A549 (cell line): Measurements from ENCODE around the gene KRT8. TPM values are rescaled to one million over a fixed set of nuclear protein-coding genes. Genes with fewer than 3 reads are reported as not detected.

Experiments used
- ATAC-seq, 2 experiments: fragments of 200-7000 bp in 1 of 2; fragments of >200 bp in 1 of 2; cut with Nextera tagmentation in 1 of 2; cut with Tn5 transposase in 1 of 2; 3 replicates each; pipeline versions ENCODE4 v1.8.0 to v1.9.1; 2018 to 2020; ENCODE audit warnings: mild to moderate bottlenecking in 1 of 2, moderate library complexity in 1 of 2
- CTCF ChIA-PET: fragments of 300-600 bp; sonication (Branson Sonifier 250); formaldehyde crosslinking; extraction: SDS; loops from one replicate; lab custom pipeline; 2021; ENCODE audit warnings: antibody characterized with exemption, inconsistent platforms; lab: Yijun Ruan, JAX
- POLR2A ChIA-PET: fragments of 350-600 bp; formaldehyde crosslinking; extraction: SDS; loops from one replicate; lab custom pipeline; 2021; ENCODE audit warnings: antibody characterized with exemption, inconsistent platforms; lab: Yijun Ruan, JAX
- DNase-seq, 2 experiments: peaks; one replicate each; pipeline versions ENCODE4 v3.0.0 to v3.0.0-alpha.2; 2011 to 2016; ENCODE audit warnings: low read depth in 1 of 2, low spot score in 1 of 2
- FAIRE-seq: peaks from 2 replicates; lab custom pipeline; 2011; peaks lifted over from hg19 to GRCh38; lab: Jason Lieb, UNC
- H3K27ac ChIP-seq, 2 experiments: fragments of >200 bp; sonication (Bioruptor Twin); formaldehyde crosslinking; 3 replicates each; pipeline ENCODE4 v1.5.1; 2016 to 2017
- H3K4me1 ChIP-seq: fragments of >200 bp; sonication (Bioruptor Twin); formaldehyde crosslinking; 3 replicates; pipeline ENCODE4 v1.6.1; 2016
- H3K4me2 ChIP-seq: fragments of >200 bp; sonication (Bioruptor Twin); formaldehyde crosslinking; 3 replicates; pipeline ENCODE4 v1.6.1; 2016
- H3K4me3 ChIP-seq: fragments of >200 bp; sonication (Bioruptor Twin); formaldehyde crosslinking; 3 replicates; pipeline ENCODE4 v1.5.1; 2016
- H3K9me3 ChIP-seq: fragments of >200 bp; sonication (Bioruptor Twin); formaldehyde crosslinking; 3 replicates; pipeline ENCODE4 v1.6.1; 2016
- BCL3 ChIP-seq: fragments of >200 bp; sonication (Bioruptor Twin); formaldehyde crosslinking; IDR thresholded peaks from 3 replicates; pipeline ENCODE4 v1.6.1; 2016
- CEBPB ChIP-seq, 2 experiments: fragments of >200 bp in 1 of 2; sonication (Bioruptor Twin) in 1 of 2; formaldehyde crosslinking in 1 of 2; IDR thresholded peaks; 2 replicates each; pipeline ENCODE4 v1.6.1; 2012 to 2016
- EHF ChIP-seq: fragments of 250-450 bp; sonication (Bioruptor Pico); IDR thresholded peaks from 2 replicates; pipeline ENCODE4 v1.5.0; 2020; ENCODE audit warnings: mild to moderate bottlenecking
- HEYL ChIP-seq: fragments of 250-450 bp; sonication (Bioruptor Pico); IDR thresholded peaks from 2 replicates; pipeline ENCODE4 v1.8.0; 2021; ENCODE audit warnings: mild to moderate bottlenecking, moderate library complexity
- HOXB13 ChIP-seq: fragments of 250-450 bp; sonication (Bioruptor Pico); IDR thresholded peaks from 2 replicates; pipeline ENCODE4 v1.5.0; 2020; ENCODE audit warnings: low read depth, mild to moderate bottlenecking, moderate library complexity
- JUN ChIP-seq, 2 experiments: fragments of >200 bp; sonication (Bioruptor Twin); formaldehyde crosslinking; IDR thresholded peaks; 2 replicates in 1 of 2; 3 replicates in 1 of 2; pipeline ENCODE4 v1.6.1; 2016 to 2017
- NR3C1 ChIP-seq: fragments of >200 bp; sonication (Bioruptor Twin); formaldehyde crosslinking; IDR thresholded peaks from 3 replicates; pipeline ENCODE4 v1.6.1; 2017
- PHF8 ChIP-seq: fragments of 200-600 bp; sonication (generic); IDR thresholded peaks from 2 replicates; pipeline ENCODE4 v1.6.1; 2016; ENCODE audit warnings: low read depth, mild to moderate bottlenecking, antibody characterized with exemption, moderate library complexity, borderline replicate concordance
- RAD21 ChIP-seq, 2 experiments: fragments of >200 bp in 1 of 2; sonication (Bioruptor Twin) in 1 of 2; formaldehyde crosslinking in 1 of 2; IDR thresholded peaks in 1 of 2; conservative IDR thresholded peaks in 1 of 2; 2 replicates in 1 of 2; 3 replicates in 1 of 2; pipeline ENCODE4 v1.6.1; 2012 to 2018; ENCODE audit warnings: inconsistent platforms in 1 of 2
- RARB ChIP-seq: fragments of 250-450 bp; sonication (Bioruptor Pico); IDR thresholded peaks from 2 replicates; pipeline ENCODE4 v1.8.0; 2021; ENCODE audit warnings: mild to moderate bottlenecking, moderate library complexity
- TFCP2L1 ChIP-seq: fragments of 250-450 bp; sonication (Bioruptor Pico); IDR thresholded peaks from 2 replicates; pipeline ENCODE4 v1.5.0; 2021; ENCODE audit warnings: mild to moderate bottlenecking
- ZFP36 ChIP-seq: fragments of 450-650 bp; IDR thresholded peaks from 2 replicates; pipeline ENCODE4 v1.6.1; 2014; ENCODE audit warnings: borderline replicate concordance; ENCODE audit not compliant: partially characterized antibody
- ZNF302 ChIP-seq: fragments of 250-450 bp; sonication (Bioruptor Pico); IDR thresholded peaks from 2 replicates; pipeline ENCODE4 v1.9.0; 2021; ENCODE audit warnings: inconsistent platforms, mild to moderate bottlenecking, moderate library complexity
- WGBS: methylation state at CpG from one replicate; pipeline ENCODE4 v1.1.6; 2017; ENCODE audit errors: missing lambda C conversion rate; 5-methylcytosine and 5-hydroxymethylcytosine counted together
- polyA plus RNA-seq, 4 experiments: library from polyadenylated mRNA; depleted of rRNA in 3 of 4; stranded (reverse); fragments of >200 nt; fragmentation: RNase III in 1 of 4; extraction: RNeasy Plus Mini Kit Qiagen cat#74134 plus additional on column Dnase treatment in 1 of 4; gene quantifications; 2 replicates in 3 of 4; 3 replicates in 1 of 4; pipeline ENCODE4 v1.2.3, GENCODE V29; 2011 to 2017
- TF ChIP-seq, protein P1 (sequence below): fragments of >200 bp; sonication (Bioruptor Twin); formaldehyde crosslinking; IDR thresholded peaks from 3 replicates; pipeline ENCODE4 v1.5.1; 2016
- TF ChIP-seq, protein P2 (sequence below): fragments of 250-450 bp; sonication (Bioruptor Pico); IDR thresholded peaks from 2 replicates; pipeline ENCODE4 v1.5.0; 2021; ENCODE audit warnings: mild to moderate bottlenecking, moderate library complexity, borderline replicate concordance
- TF ChIP-seq, protein P3 (sequence below): fragments of 200-600 bp; sonication (generic); IDR thresholded peaks from 2 replicates; pipeline ENCODE4 v1.6.1; 2016; ENCODE audit warnings: antibody characterized with exemption, mild to moderate bottlenecking, moderate library complexity
- TF ChIP-seq, protein P4 (sequence below): fragments of 150-350 bp; IDR thresholded peaks from 2 replicates; pipeline ENCODE4 v1.6.1; 2014; ENCODE audit warnings: low read depth, mild to moderate bottlenecking, low read length

The KRT8 gene
- polyA plus RNA-seq, 2 of the 4 experiments (the other 2 are of a cell fraction), result 2,250 to 3,633 TPM

- TF ChIP-seq JUN (IDR thresholded peaks at IDR 0.05) (peak in 1 of 2 experiments; percentile 58; a peak in 2 of 5 replicates), RAD21 (conservative IDR thresholded peaks at IDR 0.05 in 1 of 2, IDR thresholded peaks at IDR 0.05 in 1 of 2) (peak; percentile 90 to 99)
- TF ChIP-seq, protein P1, sequence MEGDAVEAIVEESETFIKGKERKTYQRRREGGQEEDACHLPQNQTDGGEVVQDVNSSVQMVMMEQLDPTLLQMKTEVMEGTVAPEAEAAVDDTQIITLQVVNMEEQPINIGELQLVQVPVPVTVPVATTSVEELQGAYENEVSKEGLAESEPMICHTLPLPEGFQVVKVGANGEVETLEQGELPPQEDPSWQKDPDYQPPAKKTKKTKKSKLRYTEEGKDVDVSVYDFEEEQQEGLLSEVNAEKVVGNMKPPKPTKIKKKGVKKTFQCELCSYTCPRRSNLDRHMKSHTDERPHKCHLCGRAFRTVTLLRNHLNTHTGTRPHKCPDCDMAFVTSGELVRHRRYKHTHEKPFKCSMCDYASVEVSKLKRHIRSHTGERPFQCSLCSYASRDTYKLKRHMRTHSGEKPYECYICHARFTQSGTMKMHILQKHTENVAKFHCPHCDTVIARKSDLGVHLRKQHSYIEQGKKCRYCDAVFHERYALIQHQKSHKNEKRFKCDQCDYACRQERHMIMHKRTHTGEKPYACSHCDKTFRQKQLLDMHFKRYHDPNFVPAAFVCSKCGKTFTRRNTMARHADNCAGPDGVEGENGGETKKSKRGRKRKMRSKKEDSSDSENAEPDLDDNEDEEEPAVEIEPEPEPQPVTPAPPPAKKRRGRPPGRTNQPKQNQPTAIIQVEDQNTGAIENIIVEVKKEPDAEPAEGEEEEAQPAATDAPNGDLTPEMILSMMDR, result peak; percentile 97
These were observed 25.2 kb downstream of the KRT8 start (continued) for GRCh38 chr12:52879394-52880351.

GRCh38 chr12:52878507-52879393, 26.1 kb downstream of the KRT8 start:
- ATAC-seq (no peak), DNase-seq (no peak), FAIRE-seq (no peak)
- TF ChIP-seq HEYL (CRISPR knock-in tag) (0 out of 2 replicates have a peak, but pooled peaks have one; percentile 12), ZFP36 (no peak), ZNF302 (CRISPR knock-in tag) (no peak), BCL3 (no peak), TFCP2L1 (CRISPR knock-in tag) (no peak), PHF8 (no peak), HOXB13 (CRISPR knock-in tag) (no peak), RARB (CRISPR knock-in tag) (0 out of 2 replicates have a peak, but pooled peaks have one; percentile 36), CEBPB (IDR thresholded peaks at IDR 0.05) (no peak), NR3C1 (no peak), EHF (CRISPR knock-in tag) (0 out of 2 replicates have a peak, but pooled peaks have one; percentile 21)
- TF ChIP-seq, protein P2, sequence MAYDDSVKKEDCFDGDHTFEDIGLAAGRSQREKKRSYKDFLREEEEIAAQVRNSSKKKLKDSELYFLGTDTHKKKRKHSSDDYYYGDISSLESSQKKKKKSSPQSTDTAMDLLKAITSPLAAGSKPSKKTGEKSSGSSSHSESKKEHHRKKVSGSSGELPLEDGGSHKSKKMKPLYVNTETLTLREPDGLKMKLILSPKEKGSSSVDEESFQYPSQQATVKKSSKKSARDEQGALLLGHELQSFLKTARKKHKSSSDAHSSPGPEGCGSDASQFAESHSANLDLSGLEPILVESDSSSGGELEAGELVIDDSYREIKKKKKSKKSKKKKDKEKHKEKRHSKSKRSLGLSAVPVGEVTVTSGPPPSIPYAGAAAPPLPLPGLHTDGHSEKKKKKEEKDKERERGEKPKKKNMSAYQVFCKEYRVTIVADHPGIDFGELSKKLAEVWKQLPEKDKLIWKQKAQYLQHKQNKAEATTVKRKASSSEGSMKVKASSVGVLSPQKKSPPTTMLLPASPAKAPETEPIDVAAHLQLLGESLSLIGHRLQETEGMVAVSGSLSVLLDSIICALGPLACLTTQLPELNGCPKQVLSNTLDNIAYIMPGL, result no peak
- TF ChIP-seq, protein P3, sequence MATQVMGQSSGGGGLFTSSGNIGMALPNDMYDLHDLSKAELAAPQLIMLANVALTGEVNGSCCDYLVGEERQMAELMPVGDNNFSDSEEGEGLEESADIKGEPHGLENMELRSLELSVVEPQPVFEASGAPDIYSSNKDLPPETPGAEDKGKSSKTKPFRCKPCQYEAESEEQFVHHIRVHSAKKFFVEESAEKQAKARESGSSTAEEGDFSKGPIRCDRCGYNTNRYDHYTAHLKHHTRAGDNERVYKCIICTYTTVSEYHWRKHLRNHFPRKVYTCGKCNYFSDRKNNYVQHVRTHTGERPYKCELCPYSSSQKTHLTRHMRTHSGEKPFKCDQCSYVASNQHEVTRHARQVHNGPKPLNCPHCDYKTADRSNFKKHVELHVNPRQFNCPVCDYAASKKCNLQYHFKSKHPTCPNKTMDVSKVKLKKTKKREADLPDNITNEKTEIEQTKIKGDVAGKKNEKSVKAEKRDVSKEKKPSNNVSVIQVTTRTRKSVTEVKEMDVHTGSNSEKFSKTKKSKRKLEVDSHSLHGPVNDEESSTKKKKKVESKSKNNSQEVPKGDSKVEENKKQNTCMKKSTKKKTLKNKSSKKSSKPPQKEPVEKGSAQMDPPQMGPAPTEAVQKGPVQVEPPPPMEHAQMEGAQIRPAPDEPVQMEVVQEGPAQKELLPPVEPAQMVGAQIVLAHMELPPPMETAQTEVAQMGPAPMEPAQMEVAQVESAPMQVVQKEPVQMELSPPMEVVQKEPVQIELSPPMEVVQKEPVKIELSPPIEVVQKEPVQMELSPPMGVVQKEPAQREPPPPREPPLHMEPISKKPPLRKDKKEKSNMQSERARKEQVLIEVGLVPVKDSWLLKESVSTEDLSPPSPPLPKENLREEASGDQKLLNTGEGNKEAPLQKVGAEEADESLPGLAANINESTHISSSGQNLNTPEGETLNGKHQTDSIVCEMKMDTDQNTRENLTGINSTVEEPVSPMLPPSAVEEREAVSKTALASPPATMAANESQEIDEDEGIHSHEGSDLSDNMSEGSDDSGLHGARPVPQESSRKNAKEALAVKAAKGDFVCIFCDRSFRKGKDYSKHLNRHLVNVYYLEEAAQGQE, result no peak
- TF ChIP-seq, protein P4, sequence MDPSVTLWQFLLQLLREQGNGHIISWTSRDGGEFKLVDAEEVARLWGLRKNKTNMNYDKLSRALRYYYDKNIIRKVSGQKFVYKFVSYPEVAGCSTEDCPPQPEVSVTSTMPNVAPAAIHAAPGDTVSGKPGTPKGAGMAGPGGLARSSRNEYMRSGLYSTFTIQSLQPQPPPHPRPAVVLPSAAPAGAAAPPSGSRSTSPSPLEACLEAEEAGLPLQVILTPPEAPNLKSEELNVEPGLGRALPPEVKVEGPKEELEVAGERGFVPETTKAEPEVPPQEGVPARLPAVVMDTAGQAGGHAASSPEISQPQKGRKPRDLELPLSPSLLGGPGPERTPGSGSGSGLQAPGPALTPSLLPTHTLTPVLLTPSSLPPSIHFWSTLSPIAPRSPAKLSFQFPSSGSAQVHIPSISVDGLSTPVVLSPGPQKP, result no peak
- peaks cover 61% of the 10 kb centered on the region for H3K4me1 ChIP-seq
- 76% methylated on average over 17 of the region's 17 CpGs for WGBS
- peak overlapping the region; percentile 77 for H3K4me2 ChIP-seq
- H3K27ac ChIP-seq, result peak overlapping the region; percentile 94 to 97
- ChIA-PET CTCF (interaction anchor here (0.7 to 25.7 kb wide), 93 partner anchors 10 to 875 kb away, joined by 3 to 1736 read pairs (median 7); partner anchors contain the start of genes ATG101, KRT3, KRT7 and KRT74), POLR2A (interaction anchor here (1.0 to 2.4 kb wide), 10 partner anchors 26 to 735 kb away, joined by 3 to 21 read pairs (median 6); partner anchors contain the start of gene KRT8)
- H3K9me3 ChIP-seq, result no peaks in the 10 kb centered on the region
- H3K4me3 ChIP-seq, result no peak overlapping the region
